NCI-H82 treated with DMSO at 0.1 percent for 48 hours (cell line): ENCODE measurements around the gene CCDC88C.
"Not testable (repeated sequence)": the region's sequence is repeated elsewhere in the genome, so short reads cannot be mapped to it uniquely, and the experiment has no call there.

Source experiments
- DNase-seq: peaks from one replicate; lab custom pipeline; 2025; ENCODE audit not compliant: unreplicated experiment; lab: John Stamatoyannopoulos, UW

CCDC88C gene

DNA sequence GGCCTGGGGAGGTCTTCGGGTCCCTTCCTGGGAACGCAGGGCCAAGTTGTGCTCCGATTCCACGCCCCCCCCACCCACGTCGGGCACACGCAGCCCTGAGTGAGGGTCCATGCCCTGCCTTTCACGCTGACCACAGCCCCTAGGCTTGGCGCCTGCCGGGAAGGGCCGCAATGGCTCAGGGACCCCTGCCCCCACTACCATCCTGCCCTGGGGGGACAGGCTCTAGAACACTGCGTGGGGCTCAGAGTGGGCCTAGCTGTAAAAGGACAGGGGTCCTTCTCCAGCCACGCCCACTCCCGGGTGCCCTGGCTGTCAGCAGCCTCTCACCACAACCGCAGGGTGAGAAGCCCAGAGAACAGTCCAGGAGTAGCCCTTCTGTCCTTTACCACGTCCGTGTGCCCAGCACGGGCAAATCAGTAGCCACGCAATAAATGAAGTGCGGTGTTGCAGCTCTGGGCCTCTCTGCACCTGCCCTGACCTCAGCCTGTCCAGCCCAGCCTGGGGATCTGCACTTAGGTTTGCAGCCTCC is 163.8 kb downstream of the CCDC88C start:
- no peak for DNase-seq

DNA sequence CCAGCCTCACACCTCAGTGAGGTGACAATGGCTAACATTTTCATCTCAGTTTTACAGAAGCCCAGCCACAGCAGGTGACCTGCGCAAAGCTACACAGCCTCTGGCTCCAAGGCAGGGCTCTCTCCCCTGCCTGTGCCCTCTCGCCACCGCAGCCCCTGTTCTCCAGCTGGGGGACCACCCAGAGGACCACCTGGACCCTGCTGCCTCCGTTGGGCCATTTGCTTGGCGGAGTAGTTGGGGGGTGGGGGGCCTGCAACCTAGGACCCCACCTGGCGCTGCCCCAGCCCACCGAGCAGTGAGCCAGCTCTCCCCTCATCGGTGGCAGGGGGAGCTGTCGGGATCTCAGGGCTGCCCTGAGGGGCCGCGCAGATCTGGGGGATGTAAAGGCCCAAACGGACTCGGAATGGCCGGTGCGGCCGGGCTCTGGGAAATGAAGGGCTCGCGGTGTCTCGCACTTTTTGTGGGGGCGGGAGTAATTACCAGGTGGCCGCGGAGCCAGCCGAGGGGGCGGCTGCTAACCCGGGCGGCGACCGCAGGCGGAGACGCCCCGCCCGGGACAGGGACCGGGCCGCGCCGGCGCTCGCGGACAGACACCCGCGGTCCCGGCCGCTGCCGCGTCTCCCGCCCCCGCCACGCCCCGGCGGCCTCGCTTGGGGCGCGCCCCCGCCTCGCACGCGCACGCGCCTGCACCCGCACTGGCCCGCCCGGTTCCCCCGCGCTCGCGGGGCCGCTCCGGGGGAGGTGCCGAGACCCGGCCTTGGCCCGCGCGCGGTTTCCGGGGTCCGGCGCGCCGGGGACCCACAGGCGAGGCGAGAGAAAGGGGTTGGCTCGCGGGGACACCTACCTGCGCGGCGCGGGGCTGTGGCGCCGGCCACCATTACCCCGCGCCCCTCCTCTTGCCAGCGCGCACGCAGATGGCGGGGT is 164.5 kb downstream of the CCDC88C start:
- DNase-seq = no peak

DNA sequence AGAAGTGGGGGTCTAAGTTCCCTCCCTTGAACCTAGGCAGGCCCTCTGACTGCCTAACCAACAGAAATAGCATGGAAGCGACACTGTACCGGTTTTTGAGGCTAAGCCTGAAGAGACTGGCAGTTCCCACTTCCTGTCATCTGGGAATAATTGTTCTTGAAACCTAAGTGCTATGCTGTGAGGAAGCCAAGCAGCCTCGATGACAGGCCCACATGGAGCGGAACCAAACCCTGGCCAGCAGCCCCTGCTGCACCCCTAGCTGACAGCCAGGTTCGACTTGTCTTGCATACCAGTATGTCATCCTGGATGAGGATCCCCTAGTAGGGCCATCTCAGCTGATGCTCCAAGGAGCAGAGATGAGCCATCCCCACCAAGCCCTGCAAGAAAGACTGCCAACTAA is 166.7 kb downstream of the CCDC88C start:
- DNase-seq = no peak

DNA sequence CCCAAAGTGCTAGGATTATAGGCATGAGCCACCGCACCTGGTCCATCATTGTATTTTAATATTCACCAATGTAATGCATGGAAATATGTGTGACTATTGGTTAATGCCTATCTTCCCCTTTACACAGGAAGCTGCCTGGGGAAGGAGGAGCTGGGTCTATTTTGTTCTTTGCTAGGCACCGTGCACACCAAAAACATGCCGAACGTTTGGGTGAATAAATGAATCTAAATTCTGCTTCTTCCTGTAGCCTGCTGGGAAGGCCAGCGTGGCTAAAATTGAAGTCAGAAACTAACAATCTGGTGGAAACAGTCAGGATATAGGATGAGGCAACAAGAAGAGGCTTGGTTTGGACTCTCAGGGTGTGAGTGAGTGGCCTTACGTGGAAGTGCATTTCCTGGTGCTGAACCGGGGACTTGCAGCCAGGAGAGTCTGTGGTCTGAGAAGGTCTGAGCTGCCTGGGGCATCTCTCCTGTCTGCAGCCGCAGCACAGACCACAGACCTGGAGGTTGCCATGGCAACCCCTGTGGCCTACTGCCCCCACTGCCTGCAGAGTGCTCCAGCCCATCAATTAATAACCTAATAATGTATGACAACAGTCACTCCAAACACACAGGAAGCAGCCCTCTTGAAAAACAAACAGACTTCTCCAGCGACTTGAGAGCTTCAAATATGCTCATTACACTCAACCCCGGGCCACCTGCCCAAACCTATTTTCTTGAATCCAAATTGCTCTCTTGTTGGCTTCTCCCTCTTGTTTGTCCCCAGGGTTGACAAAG is 167.6 kb downstream of the CCDC88C start:
- no peak for DNase-seq

DNA sequence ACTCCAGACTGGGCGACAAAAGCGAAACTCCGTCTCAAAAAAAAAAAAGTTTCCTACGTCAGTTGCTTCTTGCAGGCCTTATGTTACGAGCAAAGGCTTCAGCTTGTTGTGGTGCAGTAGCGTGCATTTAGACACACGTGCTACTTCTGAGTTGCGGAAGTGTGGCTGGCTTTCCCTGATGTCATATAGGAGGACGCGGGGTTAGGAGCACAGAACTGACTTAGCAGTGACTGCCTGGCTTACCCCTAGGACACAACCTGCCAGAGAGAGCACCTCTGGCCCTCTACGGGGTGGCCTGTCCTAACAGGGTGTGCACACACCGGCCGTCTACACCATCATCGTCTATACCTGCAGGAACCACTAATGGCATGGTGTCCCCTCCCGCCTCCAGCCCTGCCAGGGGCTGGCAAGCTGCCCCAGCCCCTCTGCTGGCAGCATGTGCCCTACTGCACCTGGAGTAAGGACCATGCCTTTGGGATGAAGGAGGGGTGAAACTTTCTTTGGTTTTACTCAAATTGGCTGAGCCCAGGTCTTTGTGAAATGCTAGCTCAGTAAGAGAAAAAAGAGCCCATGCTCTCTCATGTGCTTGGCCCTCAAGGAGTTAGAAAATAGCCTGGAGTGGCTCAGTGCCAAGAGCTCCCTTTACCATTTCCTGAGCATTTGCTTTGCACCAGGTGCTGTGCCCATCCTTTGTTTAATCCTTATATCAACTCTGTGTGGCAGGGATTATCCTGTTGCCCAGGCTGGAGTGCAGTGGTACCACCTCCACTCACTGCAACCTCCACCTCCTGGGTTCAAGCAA is 171.4 kb downstream of the CCDC88C start:
- DNase-seq = no peak

DNA sequence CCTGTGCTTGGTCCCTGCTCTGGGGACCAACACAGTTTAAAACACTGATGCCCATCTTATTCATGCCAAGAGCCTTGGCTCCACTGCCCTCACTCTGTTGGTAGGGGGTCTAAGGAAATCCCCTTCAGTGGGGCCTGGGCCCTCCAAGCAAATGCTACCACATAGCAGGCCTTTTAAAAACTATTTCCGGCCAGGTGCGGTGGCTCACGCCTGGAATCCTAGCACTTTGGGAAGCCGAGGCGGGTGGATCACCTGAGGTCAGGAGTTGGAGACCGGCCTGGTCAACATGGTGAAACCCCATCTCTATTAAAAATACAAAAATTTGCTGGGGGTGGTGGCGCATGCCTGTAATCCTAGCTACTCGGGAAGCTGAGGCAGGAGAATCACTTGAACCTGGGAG is 172.0 kb downstream of the CCDC88C start:
- DNase-seq = not testable (repeated sequence)

DNA sequence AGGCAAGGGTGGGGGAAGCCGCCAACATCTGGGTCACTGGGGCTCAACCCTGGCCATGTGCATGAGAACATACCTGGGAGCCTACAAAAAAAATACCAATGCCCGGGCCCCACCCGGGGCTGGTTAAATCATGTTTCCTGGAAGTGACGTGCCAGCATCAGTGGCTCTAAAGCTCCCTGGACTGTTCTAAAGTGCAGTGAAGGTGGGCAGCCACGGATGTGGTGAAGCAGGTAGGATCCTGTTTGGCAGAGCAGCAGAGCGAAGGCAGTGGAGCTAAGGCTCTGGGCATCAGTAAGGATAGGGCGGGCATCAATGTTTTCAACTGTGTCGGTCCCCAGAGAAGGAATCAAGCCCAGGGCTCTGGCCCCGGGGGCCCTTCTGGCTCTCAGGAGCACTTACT is 172.6 kb downstream of the CCDC88C start:
- no peak for DNase-seq

DNA sequence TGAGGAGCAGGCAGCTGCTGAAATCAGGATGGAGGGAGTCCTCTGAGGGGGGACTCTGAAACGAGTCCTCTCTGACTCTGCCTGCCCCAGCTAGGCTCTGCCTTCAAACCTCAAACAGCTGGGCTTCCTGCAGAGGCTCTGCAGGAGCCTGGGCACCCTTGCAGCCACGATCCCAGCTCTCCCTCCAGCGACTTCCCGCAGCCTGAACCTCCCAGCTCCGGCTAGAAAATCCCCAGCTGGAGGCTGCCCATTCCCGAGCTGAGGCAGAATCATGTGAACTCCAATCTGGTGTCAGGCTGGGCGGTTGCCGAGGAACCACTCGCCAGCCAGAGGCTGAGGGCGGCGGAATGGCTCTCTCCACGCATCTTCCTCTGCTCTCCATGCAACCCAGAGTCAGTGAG is 173.1 kb downstream of the CCDC88C start, which contains the start of gene GPR68:
Gene GPR68 (minus strand): TSS at position 204 of the 401 bp plus-strand sequence. CDS start 9,654 bp downstream, outside the sequence.
- DNase-seq = no peak

DNA sequence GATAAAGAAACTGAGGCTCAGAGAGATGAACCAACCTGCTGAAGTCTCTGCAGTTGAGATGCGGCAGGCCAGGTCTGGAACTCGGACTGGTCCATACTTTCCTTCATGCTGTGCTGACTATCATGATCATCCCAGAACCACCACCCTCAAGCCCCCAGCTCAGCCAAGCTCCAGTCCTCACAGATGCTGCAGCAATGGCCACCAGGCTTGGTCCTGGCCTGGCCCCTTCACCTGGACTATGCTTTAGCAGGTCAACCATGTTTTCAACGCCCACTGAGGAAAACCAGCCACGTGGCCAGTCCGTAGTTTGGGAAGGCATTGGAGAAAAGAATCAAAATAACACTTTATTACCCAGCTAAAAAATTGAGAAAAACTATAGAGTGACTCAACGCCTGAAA is 174.5 kb downstream of the CCDC88C start:
- no peak for DNase-seq

DNA sequence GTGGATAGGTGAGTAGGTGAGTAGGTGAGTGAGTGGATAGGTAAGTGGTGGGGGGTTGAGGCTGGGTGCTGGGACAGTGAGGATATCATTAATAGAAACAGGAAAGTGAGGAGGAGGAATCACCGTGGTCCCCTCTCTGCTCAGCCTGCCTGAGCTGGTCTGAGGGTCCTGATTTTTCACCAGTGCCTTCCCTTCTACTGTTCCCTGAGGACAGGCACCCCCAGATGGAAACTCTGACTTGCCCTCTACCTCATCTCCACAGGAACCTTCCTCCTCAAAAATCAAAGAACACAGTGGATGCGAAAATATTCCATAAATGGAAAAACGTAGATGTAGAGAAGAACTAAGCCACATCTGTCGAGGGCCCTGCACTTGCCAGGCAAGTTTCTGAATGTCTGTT is 175.0 kb downstream of the CCDC88C start:
- DNase-seq = no peak

DNA sequence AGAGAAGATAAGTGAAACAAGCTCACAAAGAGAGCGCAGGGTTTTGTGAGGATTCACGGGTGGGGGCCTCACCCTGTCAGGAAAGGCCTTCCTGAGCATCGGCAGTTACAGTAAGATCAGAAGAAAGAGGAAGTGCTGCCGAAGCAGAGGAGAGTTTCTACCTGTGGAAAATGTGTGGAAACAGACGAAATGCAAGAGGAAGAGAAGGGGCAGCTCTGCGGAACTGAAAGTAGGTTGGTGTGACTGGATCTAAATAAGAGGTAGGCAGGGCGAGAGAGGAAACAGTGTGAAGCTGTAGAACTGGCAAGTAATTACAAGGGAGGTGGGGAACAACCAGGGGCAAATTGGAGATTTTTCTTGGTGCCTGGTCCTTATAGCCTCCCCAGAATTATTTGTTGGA is 175.8 kb downstream of the CCDC88C start:
- no peak for DNase-seq

DNA sequence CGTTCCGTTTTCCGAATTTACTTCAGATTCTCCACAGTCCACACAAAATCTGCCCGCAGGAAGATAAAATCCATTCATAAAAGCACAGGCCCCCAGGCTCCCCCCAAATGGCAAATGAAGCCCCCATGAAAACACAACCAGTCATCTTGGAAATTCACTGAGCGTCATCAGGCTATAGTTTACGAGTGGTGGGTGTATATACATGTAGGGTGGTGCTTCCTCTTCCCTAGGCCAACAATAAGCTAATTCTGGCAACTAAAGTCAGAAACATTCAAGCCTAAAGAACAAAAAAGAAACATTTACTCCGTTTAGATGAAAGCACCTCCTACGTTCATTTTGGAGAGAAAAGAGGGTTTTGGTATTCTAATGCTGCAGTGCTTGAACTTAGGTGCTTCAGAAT is 179.0 kb downstream of the CCDC88C start:
- no peak for DNase-seq

DNA sequence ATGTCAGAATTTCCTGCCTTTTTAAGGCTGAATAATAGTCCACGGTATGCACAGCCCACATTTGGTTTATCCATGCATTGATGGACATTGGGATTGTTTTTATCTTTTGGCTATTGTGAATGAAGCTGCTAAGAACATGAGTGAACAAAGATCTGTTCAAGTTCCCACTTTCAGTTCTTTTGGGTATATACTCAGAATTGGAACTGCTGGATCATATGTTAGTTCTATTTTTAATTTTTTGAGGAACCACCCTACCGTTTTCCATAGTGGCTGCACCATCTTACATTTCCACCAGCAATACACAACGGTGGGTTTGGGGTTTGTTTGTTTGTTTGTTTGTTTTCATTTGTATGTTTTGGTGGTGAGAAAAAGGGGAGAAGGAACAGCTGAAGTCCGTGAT is 179.5 kb downstream of the CCDC88C start:
- no peak for DNase-seq

DNA sequence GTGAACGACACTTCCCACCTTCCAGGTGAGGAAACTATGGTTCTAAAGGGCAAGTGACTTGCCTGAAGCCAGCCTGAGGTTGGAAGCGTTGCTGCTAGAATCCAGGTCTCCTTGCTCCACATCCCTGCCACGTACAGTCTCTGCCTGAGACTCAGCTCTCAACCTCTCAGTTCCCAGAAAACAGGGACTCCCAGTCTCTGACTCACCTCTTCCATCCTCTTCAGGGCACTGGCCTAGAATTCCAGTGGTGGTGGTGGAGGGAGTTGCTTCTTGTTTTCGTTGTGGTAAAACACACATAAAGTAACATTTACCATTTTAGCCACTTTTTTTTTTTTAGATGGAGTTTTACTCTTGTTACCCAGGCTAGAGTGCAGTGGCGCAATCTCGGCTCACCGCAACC is 180.4 kb downstream of the CCDC88C start:
- DNase-seq = no peak

DNA sequence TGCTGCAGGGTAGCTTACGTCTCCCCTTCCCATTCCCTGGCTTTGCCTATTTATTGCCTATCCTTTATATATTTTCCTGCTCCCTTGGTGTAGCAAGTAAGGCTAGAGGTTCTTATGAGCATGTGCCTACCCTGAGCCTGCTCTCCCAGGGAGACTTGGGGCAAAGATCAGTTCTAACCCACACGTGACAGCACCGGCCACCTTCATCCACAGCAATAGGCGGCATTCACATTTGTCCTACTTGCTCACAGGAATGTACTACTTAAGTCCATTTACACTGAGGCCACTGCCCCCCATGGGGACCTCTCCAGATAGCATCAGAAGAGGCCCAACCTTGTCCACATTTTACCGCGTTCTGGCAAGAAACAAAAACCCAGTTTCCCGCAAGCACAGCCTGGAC is 181.8 kb downstream of the CCDC88C start:
- DNase-seq = no peak

DNA sequence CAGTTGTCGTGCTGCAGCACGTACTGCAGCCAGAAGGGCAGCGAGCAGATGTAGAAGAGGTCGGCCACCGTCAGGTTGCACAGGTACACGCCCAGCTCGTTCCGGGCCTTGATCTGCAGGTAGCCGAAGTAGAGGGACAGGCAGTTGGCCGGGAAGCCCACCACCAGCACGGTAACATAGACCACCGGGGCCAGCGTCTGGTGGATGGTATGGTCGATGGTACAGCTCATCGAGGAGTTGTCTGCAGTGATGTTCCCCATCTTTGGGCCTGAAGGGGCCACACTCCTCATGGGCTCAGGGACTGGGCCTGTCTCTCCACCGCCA is 182.9 kb downstream of the CCDC88C start:
- no peak for DNase-seq

DNA sequence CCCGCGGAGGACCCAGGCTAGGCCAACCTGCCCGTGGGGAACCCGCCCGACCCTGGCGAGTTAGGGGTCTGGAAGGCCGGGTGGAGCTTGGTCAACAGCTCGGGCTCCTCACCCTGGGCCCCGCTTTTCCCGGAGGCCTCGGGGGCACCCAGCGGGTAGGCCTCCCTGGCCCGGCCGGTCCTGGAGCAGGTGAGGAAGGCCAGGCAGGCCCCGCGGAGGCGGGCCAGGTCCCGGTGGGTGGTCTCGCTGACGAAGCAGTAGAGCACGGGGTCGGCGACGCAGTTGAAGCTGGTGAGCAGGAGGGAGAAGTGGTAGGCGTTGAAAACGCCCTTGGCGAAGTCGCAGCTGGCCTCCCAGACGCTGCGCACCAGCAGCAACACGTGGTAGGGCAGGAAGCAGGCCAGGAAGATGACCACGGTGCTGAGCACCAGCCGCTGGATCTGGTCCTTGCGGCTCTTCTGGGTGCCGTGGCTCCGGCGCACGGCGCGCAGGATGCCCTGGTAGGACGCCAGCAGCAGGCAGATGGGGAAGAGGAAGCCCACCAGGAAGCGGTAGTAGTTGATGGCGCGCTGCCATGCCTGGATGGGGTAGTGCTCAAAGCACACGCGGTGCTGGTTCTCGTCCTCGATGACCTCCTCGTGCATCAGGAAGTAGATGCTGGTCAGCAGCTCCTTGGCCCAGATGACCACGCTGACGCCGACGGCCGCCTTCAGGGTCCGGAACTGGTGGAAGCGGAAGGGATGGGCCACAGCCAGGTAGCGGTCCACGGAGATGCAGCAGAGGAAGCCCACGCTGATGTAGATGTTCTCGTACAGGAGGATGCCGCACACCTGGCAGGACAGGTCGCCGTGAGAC is 183.5 kb downstream of the CCDC88C start:
- no peak for DNase-seq

DNA sequence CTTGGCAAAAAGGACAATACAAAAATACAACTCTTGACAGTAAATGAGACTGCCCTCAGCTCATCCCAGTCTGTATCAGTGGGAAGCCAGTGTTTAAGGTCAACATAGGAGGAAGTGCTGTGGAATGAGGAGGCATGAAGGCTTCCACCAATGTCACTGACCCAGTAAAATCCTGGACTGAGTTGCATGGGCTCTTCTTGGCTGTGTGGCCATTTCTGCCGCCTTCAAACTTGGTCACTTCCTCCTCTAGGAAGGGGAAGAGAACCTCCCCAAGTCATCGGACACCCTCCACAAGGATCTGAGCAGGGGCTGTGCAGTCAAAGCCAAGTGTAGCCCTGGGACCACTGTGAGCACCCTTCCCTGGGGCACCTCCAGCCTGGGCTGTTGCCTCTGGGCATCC is 185.0 kb downstream of the CCDC88C start:
- no peak for DNase-seq

DNA sequence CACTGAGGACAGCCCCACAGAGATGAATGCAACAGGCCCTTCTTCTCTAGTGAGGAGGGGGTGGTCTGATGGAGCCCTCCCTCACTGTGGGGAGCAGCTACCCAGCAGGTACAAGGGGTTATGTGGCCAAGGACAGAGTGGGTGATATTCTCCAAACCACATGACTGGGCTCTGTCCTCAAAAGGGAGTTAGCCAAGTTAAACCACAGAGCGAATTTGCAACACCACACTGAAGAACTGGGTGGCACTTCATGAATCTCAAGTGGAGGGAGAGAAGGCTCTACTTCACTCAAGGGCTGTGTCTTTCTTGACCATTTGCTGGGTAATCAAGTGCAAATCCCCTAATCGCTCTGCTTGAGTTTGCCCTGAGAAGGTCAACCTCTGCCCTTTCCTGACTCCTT is 185.6 kb downstream of the CCDC88C start:
- DNase-seq = no peak

DNA sequence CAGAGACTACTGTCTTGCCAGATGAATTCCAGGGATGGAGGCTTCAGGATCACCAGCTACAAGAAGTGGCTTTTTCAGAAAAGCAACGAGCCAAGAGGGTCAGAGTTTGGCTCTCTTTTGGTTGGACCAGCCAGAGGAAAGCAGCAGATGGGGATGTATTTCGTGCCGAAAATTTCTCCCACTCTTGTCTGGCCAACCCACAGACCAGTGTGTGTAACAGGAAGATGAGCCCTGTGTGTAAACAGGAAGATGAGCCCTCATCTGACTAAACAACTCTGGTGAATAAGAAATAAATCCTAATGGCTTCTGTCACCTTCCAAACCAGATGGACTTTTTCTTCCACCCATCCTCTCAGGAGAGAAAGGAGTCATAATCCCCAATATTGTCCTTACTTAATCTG is 186.2 kb downstream of the CCDC88C start:
- DNase-seq = peak; percentile 91
